ENCODE data around the gene SMCR8. TPM values are rescaled to one million over a fixed set of nuclear protein-coding genes. Genes with fewer than 3 reads are reported as not detected.

SMCR8 gene, protein sequence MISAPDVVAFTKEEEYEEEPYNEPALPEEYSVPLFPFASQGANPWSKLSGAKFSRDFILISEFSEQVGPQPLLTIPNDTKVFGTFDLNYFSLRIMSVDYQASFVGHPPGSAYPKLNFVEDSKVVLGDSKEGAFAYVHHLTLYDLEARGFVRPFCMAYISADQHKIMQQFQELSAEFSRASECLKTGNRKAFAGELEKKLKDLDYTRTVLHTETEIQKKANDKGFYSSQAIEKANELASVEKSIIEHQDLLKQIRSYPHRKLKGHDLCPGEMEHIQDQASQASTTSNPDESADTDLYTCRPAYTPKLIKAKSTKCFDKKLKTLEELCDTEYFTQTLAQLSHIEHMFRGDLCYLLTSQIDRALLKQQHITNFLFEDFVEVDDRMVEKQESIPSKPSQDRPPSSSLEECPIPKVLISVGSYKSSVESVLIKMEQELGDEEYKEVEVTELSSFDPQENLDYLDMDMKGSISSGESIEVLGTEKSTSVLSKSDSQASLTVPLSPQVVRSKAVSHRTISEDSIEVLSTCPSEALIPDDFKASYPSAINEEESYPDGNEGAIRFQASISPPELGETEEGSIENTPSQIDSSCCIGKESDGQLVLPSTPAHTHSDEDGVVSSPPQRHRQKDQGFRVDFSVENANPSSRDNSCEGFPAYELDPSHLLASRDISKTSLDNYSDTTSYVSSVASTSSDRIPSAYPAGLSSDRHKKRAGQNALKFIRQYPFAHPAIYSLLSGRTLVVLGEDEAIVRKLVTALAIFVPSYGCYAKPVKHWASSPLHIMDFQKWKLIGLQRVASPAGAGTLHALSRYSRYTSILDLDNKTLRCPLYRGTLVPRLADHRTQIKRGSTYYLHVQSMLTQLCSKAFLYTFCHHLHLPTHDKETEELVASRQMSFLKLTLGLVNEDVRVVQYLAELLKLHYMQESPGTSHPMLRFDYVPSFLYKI
- total RNA-seq: 10 to 100 TPM; 13.2 to 24.7 (median 18.3) TPM

- Histone ChIP-seq H3K4me1 (peaks cover 0 to 62% (median 37%) of the 10 kb centered on the region in 4 donors), H3K9me3 (no peaks in the 10 kb centered on the region), H3K4me3 (peak within 1 kb of the TSS; percentile 52 to 93 (median 79)), H3K36me3 (peaks cover 0 to 30% (median 0%) of the 10 kb centered on the region in 3 donors), H3K27ac (peak within 1 kb of the TSS; percentile 88 to 94 (median 91)), H3K27me3 (no peaks in the 10 kb centered on the region)
- peak; percentile 96 to 99 (median 99) for DNase-seq
- TF ChIP-seq POLR2A (IDR thresholded peaks at IDR 0.05): peak; percentile 14 to 47
- TF ChIP-seq CTCF (IDR thresholded peaks at IDR 0.05): peak in 3 of 6 experiments; percentile 15 to 35 (median 29)
These were observed at the start of gene SMCR8, which contains the start of gene TOP3A for GRCh38 chr17:18314731-18315561. SMCR8 (plus strand) TSS chr17:18315293; CDS start chr17:18315790, 497 bp downstream. TOP3A (minus strand) TSS chr17:18314994; CDS start chr17:18314778, 216 bp downstream.

DNA sequence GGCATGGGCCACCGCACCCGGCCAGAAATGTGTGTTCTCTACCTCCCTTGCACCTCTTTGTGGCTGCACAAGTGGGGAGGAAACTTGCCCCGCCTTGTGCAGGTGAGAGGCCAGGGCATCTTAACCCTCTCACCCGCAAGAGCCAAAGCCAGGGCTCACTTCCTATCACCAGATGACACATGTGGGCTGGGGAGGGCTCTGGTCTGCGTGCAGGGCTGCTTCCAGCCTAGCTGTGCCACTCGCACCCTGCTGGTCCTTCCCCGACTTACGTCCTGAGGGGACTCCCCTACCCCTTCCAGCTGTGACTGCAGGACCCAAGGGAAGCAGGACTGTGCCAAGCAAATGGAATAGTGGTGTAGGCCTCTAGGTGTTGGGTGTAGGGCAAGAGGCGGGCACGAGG is 47.7 kb upstream of the SMCR8 start:
- no peak for TF ChIP-seq POLR2A (IDR thresholded peaks at IDR 0.05)
- TF ChIP-seq CTCF (IDR thresholded peaks at IDR 0.05): no peak
- Histone ChIP-seq H3K4me1 (peaks cover 0 to 3% (median 0%) of the 10 kb centered on the region in 4 donors), H3K4me3 (no peak overlapping the region), H3K9me3 (no peaks in the 10 kb centered on the region), H3K27ac (no peak overlapping the region), H3K27me3 (no peaks in the 10 kb centered on the region), H3K36me3 (peaks cover 0 to 28% (median 0%) of the 10 kb centered on the region in 3 donors)
- peak in 1 of 3 donors; percentile 45 for DNase-seq

GRCh38 chr17:18267927-18268711 is 47.0 kb upstream of the SMCR8 start:
- Histone ChIP-seq H3K27ac (no peak overlapping the region), H3K9me3 (no peaks in the 10 kb centered on the region), H3K4me1 (no peaks in the 10 kb centered on the region), H3K4me3 (no peak overlapping the region), H3K27me3 (no peaks in the 10 kb centered on the region), H3K36me3 (peaks cover 0 to 24% (median 0%) of the 10 kb centered on the region in 3 donors)
- DNase-seq: no peak
- TF ChIP-seq POLR2A (IDR thresholded peaks at IDR 0.05): no peak
- TF ChIP-seq CTCF (IDR thresholded peaks at IDR 0.05): no peak

DNA sequence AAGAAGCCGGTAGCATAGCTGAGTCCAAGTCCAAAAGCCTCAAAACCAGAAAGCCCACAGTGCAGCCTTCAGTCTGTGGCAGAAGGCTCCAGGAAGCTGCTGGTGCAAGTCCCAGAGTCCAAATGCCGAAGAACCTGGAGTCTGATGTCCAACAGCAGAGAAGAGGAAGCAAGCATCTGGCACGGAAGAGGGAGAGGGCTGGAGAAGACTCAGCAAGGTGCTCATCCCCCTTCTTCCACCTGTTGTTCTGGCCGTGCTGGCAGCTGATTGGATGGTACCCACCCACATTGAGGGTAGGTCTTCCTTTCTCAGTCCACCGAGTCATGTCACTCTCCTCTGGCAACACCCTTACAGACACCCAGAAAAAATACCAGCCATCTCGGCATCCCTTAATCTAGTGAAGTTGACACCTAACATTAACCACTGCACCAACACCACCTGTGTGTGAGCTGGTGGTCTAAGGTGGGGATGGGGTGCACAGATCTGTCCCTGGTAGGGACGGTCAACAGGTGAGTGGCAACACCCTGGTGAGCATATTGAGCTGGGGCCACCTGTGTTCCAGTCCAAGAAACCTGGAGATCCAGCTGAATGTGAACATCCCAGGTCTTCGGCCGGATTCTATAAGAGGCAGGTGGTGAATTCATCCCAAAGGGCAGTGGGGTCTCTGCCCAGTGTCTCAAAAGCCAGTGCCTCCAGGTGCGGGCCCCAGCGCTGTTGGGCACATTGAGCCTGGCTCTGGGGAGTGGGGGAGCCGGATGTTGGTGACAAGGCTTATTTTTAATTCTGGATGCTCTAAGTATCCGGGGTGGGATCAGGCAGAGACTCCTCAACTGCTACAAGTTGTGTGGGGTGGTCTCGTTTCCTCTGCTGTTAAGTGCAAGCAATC is 44.8 kb upstream of the SMCR8 start:
- no peak overlapping the region for H3K4me3 ChIP-seq
- TF ChIP-seq CTCF (IDR thresholded peaks at IDR 0.05) (no peak), POLR2A (IDR thresholded peaks at IDR 0.05) (no peak)
- H3K27me3 ChIP-seq: no peaks in the 10 kb centered on the region
- H3K27ac ChIP-seq: no peak overlapping the region
- no peaks in the 10 kb centered on the region for H3K4me1 ChIP-seq
- no peak for DNase-seq
- no peaks in the 10 kb centered on the region for H3K9me3 ChIP-seq
- peaks cover 0 to 15% (median 0%) of the 10 kb centered on the region in 3 donors for H3K36me3 ChIP-seq
